Panc1 (cell line): ENCODE data around the gene GRIP2.

Experiments used
- POLR2AphosphoS5 ChIP-seq: IDR thresholded peaks from 2 replicates; pipeline ENCODE4 v1.6.1; 2012; ENCODE audit warnings: mild to moderate bottlenecking, low read depth, low read length, moderate library complexity
- SIN3A ChIP-seq: IDR thresholded peaks from 2 replicates; pipeline ENCODE4 v1.6.1; 2012; ENCODE audit warnings: low read depth, mild to moderate bottlenecking, low read length, moderate library complexity, borderline replicate concordance; ENCODE audit not compliant: insufficient read depth
- TF ChIP-seq, protein P1 (sequence below): fragments of 450-650 bp; IDR thresholded peaks from 2 replicates; pipeline ENCODE4 v1.5.1; 2017; ENCODE audit warnings: mild to moderate bottlenecking

DNA sequence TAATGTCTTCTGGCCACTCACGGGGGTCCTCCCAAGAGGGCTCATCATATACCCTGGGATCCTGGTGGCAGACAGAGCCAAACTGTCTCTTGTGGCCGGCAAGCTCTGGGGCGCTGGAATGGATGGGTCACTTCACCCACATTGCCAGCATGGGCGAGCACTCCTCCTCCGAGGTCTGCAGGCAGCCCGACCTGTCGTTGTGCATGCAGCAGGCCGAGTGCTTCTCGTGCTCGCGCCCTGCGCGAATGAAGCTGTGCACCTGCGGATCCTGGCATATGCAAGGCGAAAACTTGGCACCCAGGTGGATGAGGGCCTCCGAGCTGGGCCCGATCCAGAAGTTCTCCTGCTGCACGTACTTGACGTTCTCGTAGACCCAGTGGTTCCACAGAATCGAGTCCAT lies 33.6 kb upstream of the GRIP2 start:
- TF ChIP-seq, protein P1, sequence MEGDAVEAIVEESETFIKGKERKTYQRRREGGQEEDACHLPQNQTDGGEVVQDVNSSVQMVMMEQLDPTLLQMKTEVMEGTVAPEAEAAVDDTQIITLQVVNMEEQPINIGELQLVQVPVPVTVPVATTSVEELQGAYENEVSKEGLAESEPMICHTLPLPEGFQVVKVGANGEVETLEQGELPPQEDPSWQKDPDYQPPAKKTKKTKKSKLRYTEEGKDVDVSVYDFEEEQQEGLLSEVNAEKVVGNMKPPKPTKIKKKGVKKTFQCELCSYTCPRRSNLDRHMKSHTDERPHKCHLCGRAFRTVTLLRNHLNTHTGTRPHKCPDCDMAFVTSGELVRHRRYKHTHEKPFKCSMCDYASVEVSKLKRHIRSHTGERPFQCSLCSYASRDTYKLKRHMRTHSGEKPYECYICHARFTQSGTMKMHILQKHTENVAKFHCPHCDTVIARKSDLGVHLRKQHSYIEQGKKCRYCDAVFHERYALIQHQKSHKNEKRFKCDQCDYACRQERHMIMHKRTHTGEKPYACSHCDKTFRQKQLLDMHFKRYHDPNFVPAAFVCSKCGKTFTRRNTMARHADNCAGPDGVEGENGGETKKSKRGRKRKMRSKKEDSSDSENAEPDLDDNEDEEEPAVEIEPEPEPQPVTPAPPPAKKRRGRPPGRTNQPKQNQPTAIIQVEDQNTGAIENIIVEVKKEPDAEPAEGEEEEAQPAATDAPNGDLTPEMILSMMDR: no peak
- TF ChIP-seq POLR2AphosphoS5 (no peak), SIN3A (no peak)
